GM12801 (cell line): Measurements from ENCODE around the gene TTC7B.

Experiments used
- CTCF ChIP-seq: IDR thresholded peaks from one replicate; pipeline ENCODE4 v1.5.1; 2011; ENCODE audit warnings: control low read depth; ENCODE audit not compliant: insufficient read length; ENCODE audit errors: extremely low read depth

Gene TTC7B

DNA sequence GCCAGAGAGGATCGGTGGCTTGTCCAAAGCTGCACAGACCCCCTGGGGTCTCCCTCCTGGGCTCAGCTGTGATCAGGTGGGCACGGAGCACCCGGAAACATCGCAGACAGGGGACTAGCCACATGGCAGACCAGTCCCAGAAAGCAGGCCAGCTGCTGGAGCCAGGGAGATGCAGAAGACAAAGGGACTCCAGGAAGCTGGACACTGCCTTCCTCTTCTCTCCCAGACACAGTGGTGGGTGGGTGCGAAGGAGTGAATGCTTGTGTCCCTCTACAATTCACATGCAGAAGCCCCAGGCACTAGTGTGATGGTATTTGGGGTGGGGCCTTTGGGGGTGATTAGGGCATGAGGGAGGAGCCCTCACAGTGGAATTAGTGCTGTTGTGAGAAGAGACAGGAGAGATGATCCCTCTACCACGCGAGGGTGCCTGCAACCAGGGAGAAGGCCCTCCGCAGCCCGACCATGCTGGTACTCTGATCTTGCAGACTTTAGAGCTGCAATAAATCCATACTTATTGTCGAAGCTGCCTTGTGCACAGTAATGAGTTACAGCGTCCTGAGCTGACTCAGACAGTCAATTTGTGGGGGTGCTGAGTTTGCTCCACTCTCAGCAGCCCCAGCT is 324.2 kb downstream of the TTC7B start:
- TF ChIP-seq CTCF: no peak

- TF ChIP-seq CTCF: no peak
These were observed 324.9 kb downstream of the TTC7B start for GRCh38 chr14:90491221-90491885.

GRCh38 chr14:90490720-90491050 is 325.5 kb downstream of the TTC7B start:
- TF ChIP-seq CTCF: no peak

DNA sequence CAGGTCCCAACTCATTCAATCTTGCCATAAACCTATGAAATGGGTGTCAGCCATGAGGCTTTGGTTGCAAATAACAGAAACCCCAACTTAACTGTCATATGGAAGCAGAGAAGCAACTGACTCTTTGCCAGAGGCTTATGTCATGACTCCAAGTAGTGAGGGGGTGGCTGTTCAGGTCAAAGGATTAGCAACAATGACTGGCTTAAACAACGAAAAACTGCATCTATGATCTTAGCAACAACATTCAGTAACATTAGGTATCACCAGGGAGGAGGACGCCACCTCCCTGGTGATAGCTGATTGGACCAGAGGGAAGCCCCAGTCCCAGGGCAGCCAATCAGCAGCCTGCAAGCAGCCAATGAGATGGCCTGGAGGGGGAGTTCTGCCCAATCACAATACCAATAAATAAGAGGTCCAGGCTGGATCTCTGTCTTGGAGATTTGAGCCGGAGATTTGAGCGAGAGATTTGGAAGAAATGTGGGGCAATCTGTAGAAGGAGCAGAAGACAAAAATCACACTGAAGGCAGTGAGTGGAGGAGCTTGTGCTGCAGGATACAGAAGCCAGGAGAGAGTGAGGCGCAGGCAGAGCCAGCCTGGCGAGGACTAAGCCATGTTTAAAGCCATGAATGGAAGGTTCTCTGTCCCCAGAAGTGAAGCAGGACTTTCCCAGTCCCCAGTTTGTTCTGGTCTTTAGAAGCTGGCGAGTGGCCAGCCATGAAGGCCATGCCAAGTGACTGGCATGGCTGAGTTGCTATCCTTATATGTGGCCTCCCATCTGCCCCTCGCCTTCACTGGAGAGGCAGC is 326.1 kb downstream of the TTC7B start:
- TF ChIP-seq CTCF: no peak

- TF ChIP-seq CTCF: no peak
These were observed 326.9 kb downstream of the TTC7B start for GRCh38 chr14:90489306-90489705.

GRCh38 chr14:90488256-90488655 is 328.0 kb downstream of the TTC7B start:
- no peak for TF ChIP-seq CTCF

- TF ChIP-seq CTCF: no peak
These were observed 328.8 kb downstream of the TTC7B start for GRCh38 chr14:90487462-90487861.
